Transverse colon (tissue), 3 donors: Measurements from ENCODE around the gene RBM47.
"Not testable (repeated sequence)": the region's sequence is repeated elsewhere in the genome, so short reads cannot be mapped to it uniquely, and the experiment has no call there.

Experiments used
- CTCF ChIP-seq, 5 experiments: fragments of 200-600 bp in 3 of 5; fragments of 450-650 bp in 2 of 5; sonication (generic) in 3 of 5; IDR thresholded peaks; 1 replicate in 2 of 5; 2 replicates in 3 of 5; pipeline ENCODE4 v1.5.1; 2016 to 2017; ENCODE audit warnings: antibody characterized with exemption in 5 of 5, inconsistent platforms in 3 of 5, mild to moderate bottlenecking in 2 of 5, moderate library complexity in 1 of 5
- POLR2A ChIP-seq: fragments of 450-650 bp; IDR thresholded peaks from one replicate; pipeline ENCODE4 v1.6.1; 2016; ENCODE audit warnings: antibody characterized with exemption, mild to moderate bottlenecking, moderate library complexity

GRCh38 chr4:40446261-40446750, 183.4 kb downstream of the RBM47 start:
- TF ChIP-seq CTCF (IDR thresholded peaks at IDR 0.05); POLR2A: not testable (repeated sequence)
